GM12892 (cell line): ENCODE results near the gene FKBP9.
"Not testable (repeated sequence)": the region's sequence is repeated elsewhere in the genome, so short reads cannot be mapped to it uniquely, and the experiment has no call there.

Experiments used
- POLR2A ChIP-seq: IDR thresholded peaks from 2 replicates; pipeline ENCODE4 v1.6.1; 2011; ENCODE audit warnings: low read depth, low read length, control low read depth
- TAF1 ChIP-seq: IDR thresholded peaks from 2 replicates; pipeline ENCODE4 v1.6.1; 2011; ENCODE audit warnings: low read depth, mild to moderate bottlenecking, control low read depth, low read length, borderline replicate concordance

- TF ChIP-seq POLR2A, TAF1: not testable (repeated sequence)
Observed at GRCh38 chr7:33003111-33003510, 45.9 kb downstream of the FKBP9 start.
